Neuronal stem cell (in vitro differentiated cells): ENCODE results near the gene SLC25A1.

Source experiments
- DNase-seq: peaks from one replicate; pipeline ENCODE4 v3.0.0-alpha.2; 2013; ENCODE audit warnings: low spot score
- H2AFZ ChIP-seq: one replicate; pipeline ENCODE4 v1.6.1; 2013; ENCODE audit warnings: mild to moderate bottlenecking, low read length, inconsistent platforms
- H2AK5ac ChIP-seq: 2 replicates; pipeline ENCODE4 v1.6.1; 2013; ENCODE audit warnings: low read depth, mild to moderate bottlenecking, inconsistent platforms, low read length, moderate library complexity, mixed read lengths
- H2BK120ac ChIP-seq: 2 replicates; pipeline ENCODE4 v1.6.1; 2013; ENCODE audit warnings: low read depth, mild to moderate bottlenecking, inconsistent platforms, low read length, moderate library complexity, mixed read lengths
- H2BK12ac ChIP-seq: one replicate; pipeline ENCODE4 v1.6.1; 2013; ENCODE audit warnings: low read length, inconsistent platforms
- H2BK15ac ChIP-seq: 2 replicates; pipeline ENCODE4 v1.6.1; 2013; ENCODE audit warnings: mild to moderate bottlenecking, low read length, inconsistent platforms, mixed read lengths
- H2BK5ac ChIP-seq: one replicate; pipeline ENCODE4 v1.6.1; 2013; ENCODE audit warnings: inconsistent platforms, mild to moderate bottlenecking, low read length, moderate library complexity
- H3K14ac ChIP-seq: one replicate; pipeline ENCODE4 v1.6.1; 2013; ENCODE audit warnings: low read length, inconsistent platforms
- H3K18ac ChIP-seq: 2 replicates; pipeline ENCODE4 v1.6.1; 2013; ENCODE audit warnings: low read length, inconsistent platforms
- H3K23ac ChIP-seq: 2 replicates; pipeline ENCODE4 v1.6.1; 2013; ENCODE audit warnings: low read depth, mild to moderate bottlenecking, mixed read lengths, low read length, inconsistent platforms; ENCODE audit not compliant: poor library complexity
- H3K27ac ChIP-seq: replicated peaks from 3 replicates; pipeline ENCODE4 v1.5.1; 2013; ENCODE audit warnings: low read length, inconsistent platforms
- H3K27me3 ChIP-seq, 3 experiments: 2 replicates each; pipeline ENCODE4 v1.6.1; 2013; ENCODE audit warnings: low read length in 3 of 3, mild to moderate bottlenecking in 2 of 3, inconsistent platforms in 1 of 3, low read depth in 1 of 3, mixed read lengths in 1 of 3, moderate library complexity in 1 of 3; ENCODE audit not compliant: control insufficient read depth in 3 of 3, insufficient read depth in 3 of 3
- H3K36me3 ChIP-seq, 2 donors: replicated peaks in 1 of 2; 2 replicates each; pipeline ENCODE4 v1.6.1; 2013; ENCODE audit warnings: low read length in 2 of 2; ENCODE audit not compliant: control insufficient read depth in 2 of 2, insufficient read depth in 2 of 2
- H3K4ac ChIP-seq: 2 replicates; pipeline ENCODE4 v1.6.1; 2013; ENCODE audit warnings: inconsistent platforms, mild to moderate bottlenecking, low read length, moderate library complexity
- H3K4me1 ChIP-seq, 2 donors: 1 replicate in 1 of 2; 2 replicates in 1 of 2; pipeline ENCODE4 v1.6.1; 2013; ENCODE audit warnings: low read length in 2 of 2, low read depth in 1 of 2; ENCODE audit not compliant: control insufficient read depth in 2 of 2, insufficient read depth in 1 of 2
- H3K4me2 ChIP-seq: one replicate; pipeline ENCODE4 v1.6.1; 2013; ENCODE audit warnings: mild to moderate bottlenecking, low read length, inconsistent platforms; ENCODE audit not compliant: insufficient read depth, poor library complexity, severe bottlenecking
- H3K4me3 ChIP-seq, 2 donors: 2 replicates each; pipeline ENCODE4 v1.5.1; 2013; ENCODE audit warnings: low read length in 2 of 2, mild to moderate bottlenecking in 2 of 2, inconsistent platforms in 1 of 2, moderate library complexity in 1 of 2
- H3K79me1 ChIP-seq: one replicate; pipeline ENCODE4 v1.6.1; 2013; ENCODE audit warnings: low read depth, mild to moderate bottlenecking, inconsistent platforms, low read length, moderate library complexity
- H3K9ac ChIP-seq: one replicate; pipeline ENCODE4 v1.6.1; 2013; ENCODE audit warnings: mild to moderate bottlenecking, low read depth, low read length, inconsistent platforms; ENCODE audit not compliant: poor library complexity
- H3K9me3 ChIP-seq, 2 donors: replicated peaks in 1 of 2; 2 replicates each; pipeline versions ENCODE3 to v1.6.1; 2013; ENCODE audit warnings: low read length in 2 of 2, mild to moderate bottlenecking in 2 of 2, inconsistent platforms in 1 of 2, low read depth in 1 of 2, mixed read lengths in 1 of 2, moderate library complexity in 1 of 2; ENCODE audit not compliant: control insufficient read depth in 2 of 2, insufficient read depth in 1 of 2
- H4K8ac ChIP-seq: one replicate; pipeline ENCODE4 v1.6.1; 2013; ENCODE audit warnings: low read depth, mild to moderate bottlenecking, inconsistent platforms, low read length, moderate library complexity
- H4K91ac ChIP-seq: one replicate; pipeline ENCODE4 v1.6.1; 2013; ENCODE audit warnings: low read length, low read depth, mild to moderate bottlenecking, inconsistent platforms; ENCODE audit not compliant: poor library complexity
- WGBS, 2 donors: extraction: QIAGEN DNeasy Blood & Tissue Kit; methylation state at CpG; one replicate each; pipeline ENCODE4 v1.1.7; 2013; ENCODE audit warnings: missing lambda C conversion rate in 2 of 2, mixed read lengths in 1 of 2; ENCODE audit not compliant: insufficient read length in 2 of 2, insufficient replicate concordance in 1 of 2; ENCODE audit errors: extremely low coverage in 2 of 2; 5-methylcytosine and 5-hydroxymethylcytosine counted together

The SLC25A1 gene

GRCh38 chr22:19207401-19207808 lies 28.9 kb upstream of the SLC25A1 start:
- Histone ChIP-seq H3K27me3 (no peaks in the 10 kb centered on the region), H3K36me3 (peaks cover 5 to 17% of the 10 kb centered on the region in 2 donors), H3K9ac (no peak overlapping the region), H3K14ac (no peak overlapping the region), H2BK120ac (no peak overlapping the region), H3K9me3 (no peaks in the 10 kb centered on the region), H3K27ac (no peak overlapping the region), H3K79me1 (no peaks in the 10 kb centered on the region), H4K91ac (no peak overlapping the region), H2AFZ (no peak overlapping the region), H3K4me1 (peaks cover 0 to 2% of the 10 kb centered on the region in 2 donors), H2BK5ac (no peak overlapping the region), H3K4ac (no peak overlapping the region), H3K4me3 (no peak overlapping the region), H2BK12ac (no peak overlapping the region), H3K4me2 (no peak overlapping the region), H2BK15ac (no peak overlapping the region), H3K18ac (no peak overlapping the region), H4K8ac (no peak overlapping the region), H2AK5ac (no peak overlapping the region), H3K23ac (no peak overlapping the region)
- WGBS, 2 donors = no CpG with 5 or more reads among the region's 9 CpGs
- DNase-seq = no peak

GRCh38 chr22:19206287-19206686 lies 27.8 kb upstream of the SLC25A1 start:
- no peak overlapping the region for H2BK15ac ChIP-seq
- no CpG with 5 or more reads among the region's 6 CpGs for WGBS, 2 donors
- no peaks in the 10 kb centered on the region for H3K9me3 ChIP-seq
- no peaks in the 10 kb centered on the region for H3K27me3 ChIP-seq
- no peaks in the 10 kb centered on the region for H3K79me1 ChIP-seq
- H2BK12ac ChIP-seq = no peak overlapping the region
- no peak overlapping the region for H3K27ac ChIP-seq
- H2BK120ac ChIP-seq = no peak overlapping the region
- H4K91ac ChIP-seq = no peak overlapping the region
- no peak overlapping the region for H2AFZ ChIP-seq
- no peak overlapping the region for H3K14ac ChIP-seq
- no peak overlapping the region for H4K8ac ChIP-seq
- H3K4ac ChIP-seq = no peak overlapping the region
- no peak overlapping the region for H3K23ac ChIP-seq
- H3K36me3 ChIP-seq = peaks cover 5 to 17% of the 10 kb centered on the region in 2 donors
- H2AK5ac ChIP-seq = no peak overlapping the region
- no peak for DNase-seq
- no peak overlapping the region for H2BK5ac ChIP-seq
- no peak overlapping the region for H3K4me2 ChIP-seq
- H3K18ac ChIP-seq = no peak overlapping the region
- peaks cover 0 to 2% of the 10 kb centered on the region in 2 donors for H3K4me1 ChIP-seq
- H3K4me3 ChIP-seq = no peak overlapping the region
- no peak overlapping the region for H3K9ac ChIP-seq

GRCh38 chr22:19204640-19205039 lies 26.1 kb upstream of the SLC25A1 start:
- H3K9ac ChIP-seq = no peak overlapping the region
- H2BK12ac ChIP-seq = no peak overlapping the region
- no peak overlapping the region for H3K4me3 ChIP-seq
- H3K79me1 ChIP-seq = no peaks in the 10 kb centered on the region
- H3K14ac ChIP-seq = no peak overlapping the region
- H3K4me2 ChIP-seq = no peak overlapping the region
- no peak overlapping the region for H2BK120ac ChIP-seq
- no peak for DNase-seq
- no peak overlapping the region for H2AK5ac ChIP-seq
- no peak overlapping the region for H2AFZ ChIP-seq
- peaks cover under 1 to 10% of the 10 kb centered on the region in 2 donors for H3K36me3 ChIP-seq
- no peak overlapping the region for H3K27ac ChIP-seq
- H3K27me3 ChIP-seq = no peaks in the 10 kb centered on the region
- no peak overlapping the region for H3K4ac ChIP-seq
- H2BK5ac ChIP-seq = no peak overlapping the region
- WGBS, 2 donors = no CpG with 5 or more reads among the region's 4 CpGs
- no peak overlapping the region for H2BK15ac ChIP-seq
- H4K8ac ChIP-seq = no peak overlapping the region
- peak overlapping the region; percentile 16 for H3K18ac ChIP-seq
- H4K91ac ChIP-seq = no peak overlapping the region
- peaks cover 0 to 2% of the 10 kb centered on the region in 2 donors for H3K4me1 ChIP-seq
- H3K9me3 ChIP-seq = no peaks in the 10 kb centered on the region
- no peak overlapping the region for H3K23ac ChIP-seq

- H2BK15ac ChIP-seq = no peak overlapping the region
- H3K18ac ChIP-seq = no peak overlapping the region
- H2BK12ac ChIP-seq = no peak overlapping the region
- H3K4me3 ChIP-seq = peak overlapping the region in 1 of 2 donors; percentile 62
- no peak overlapping the region for H2BK120ac ChIP-seq
- no peak overlapping the region for H3K14ac ChIP-seq
- no peak overlapping the region for H3K9ac ChIP-seq
- no peak overlapping the region for H4K8ac ChIP-seq
- WGBS, 2 donors = no CpG with 5 or more reads among the region's 8 CpGs
- no peaks in the 10 kb centered on the region for H3K9me3 ChIP-seq
- H3K27me3 ChIP-seq = no peaks in the 10 kb centered on the region
- no peak overlapping the region for H2AK5ac ChIP-seq
- H3K4me1 ChIP-seq = peaks cover 0 to 2% of the 10 kb centered on the region in 2 donors
- H2BK5ac ChIP-seq = no peak overlapping the region
- DNase-seq = no peak
- no peak overlapping the region for H3K27ac ChIP-seq
- H3K23ac ChIP-seq = peak overlapping the region; percentile 52
- no peak overlapping the region for H3K4ac ChIP-seq
- peaks cover 3 to 10% of the 10 kb centered on the region in 2 donors for H3K36me3 ChIP-seq
- H3K4me2 ChIP-seq = no peak overlapping the region
- H3K79me1 ChIP-seq = no peaks in the 10 kb centered on the region
- no peak overlapping the region for H2AFZ ChIP-seq
- H4K91ac ChIP-seq = no peak overlapping the region
These were observed 25.3 kb upstream of the SLC25A1 start for GRCh38 chr22:19203834-19204233.
